HFF-Myc (cell line): ENCODE results near the gene RAPGEF3.

ENCODE experiments used
- DNase-seq: peaks from one replicate; pipeline ENCODE4 v3.0.0-alpha.2; 2011; ENCODE audit warnings: low read depth; ENCODE audit errors: extremely low read depth
- H3K4me3 ChIP-seq: replicated peaks from 2 replicates; pipeline ENCODE4 v1.5.1; 2011; ENCODE audit warnings: low read depth, mild to moderate bottlenecking, control low read depth, low read length
- TF ChIP-seq, protein P1 (sequence below): IDR thresholded peaks from 2 replicates; pipeline ENCODE4 v1.5.1; 2012; ENCODE audit warnings: mild to moderate bottlenecking, low read depth, low read length, control low read depth; ENCODE audit errors: missing control alignments

Gene RAPGEF3

GRCh38 chr12:47718531-47718930, 40.1 kb downstream of the RAPGEF3 start:
- TF ChIP-seq, protein P1, sequence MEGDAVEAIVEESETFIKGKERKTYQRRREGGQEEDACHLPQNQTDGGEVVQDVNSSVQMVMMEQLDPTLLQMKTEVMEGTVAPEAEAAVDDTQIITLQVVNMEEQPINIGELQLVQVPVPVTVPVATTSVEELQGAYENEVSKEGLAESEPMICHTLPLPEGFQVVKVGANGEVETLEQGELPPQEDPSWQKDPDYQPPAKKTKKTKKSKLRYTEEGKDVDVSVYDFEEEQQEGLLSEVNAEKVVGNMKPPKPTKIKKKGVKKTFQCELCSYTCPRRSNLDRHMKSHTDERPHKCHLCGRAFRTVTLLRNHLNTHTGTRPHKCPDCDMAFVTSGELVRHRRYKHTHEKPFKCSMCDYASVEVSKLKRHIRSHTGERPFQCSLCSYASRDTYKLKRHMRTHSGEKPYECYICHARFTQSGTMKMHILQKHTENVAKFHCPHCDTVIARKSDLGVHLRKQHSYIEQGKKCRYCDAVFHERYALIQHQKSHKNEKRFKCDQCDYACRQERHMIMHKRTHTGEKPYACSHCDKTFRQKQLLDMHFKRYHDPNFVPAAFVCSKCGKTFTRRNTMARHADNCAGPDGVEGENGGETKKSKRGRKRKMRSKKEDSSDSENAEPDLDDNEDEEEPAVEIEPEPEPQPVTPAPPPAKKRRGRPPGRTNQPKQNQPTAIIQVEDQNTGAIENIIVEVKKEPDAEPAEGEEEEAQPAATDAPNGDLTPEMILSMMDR, result no peak
- no peak overlapping the region for H3K4me3 ChIP-seq

DNA sequence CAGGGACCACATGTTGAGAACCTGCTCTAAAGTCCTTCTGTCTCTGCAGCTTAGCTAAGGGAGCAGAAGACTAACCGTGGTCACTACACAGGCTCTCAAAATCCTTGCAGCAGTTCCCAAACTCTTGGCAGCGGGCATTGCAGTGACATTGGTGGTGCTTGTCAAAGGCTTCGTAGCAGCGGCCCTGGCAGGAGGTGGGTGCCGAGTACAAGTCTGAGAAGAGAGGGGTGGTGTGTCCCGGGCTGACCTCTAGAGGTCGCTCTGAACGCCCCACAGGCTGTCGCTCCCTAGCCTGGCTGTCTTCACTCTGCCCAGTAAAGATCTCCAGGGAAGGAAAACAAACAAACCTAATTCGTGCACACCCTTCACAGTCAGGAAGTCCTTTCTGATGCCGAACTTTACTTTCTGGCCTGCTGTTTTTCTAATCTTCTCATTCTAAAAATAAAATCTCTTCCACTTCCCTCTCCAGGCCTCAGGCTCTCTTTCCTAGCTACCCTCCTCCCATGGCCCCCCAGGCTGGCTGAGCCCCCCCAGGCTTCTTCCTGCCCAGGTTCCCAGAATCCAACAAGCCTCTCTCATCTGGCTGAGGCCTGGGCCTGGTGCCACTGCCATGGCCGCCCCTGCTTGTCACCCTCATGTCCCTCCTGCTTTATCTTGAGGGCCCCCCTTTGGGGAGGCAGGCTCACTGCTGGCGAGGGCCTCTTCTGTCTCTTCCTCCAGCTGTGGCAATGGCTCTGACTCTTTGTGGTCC, 41.1 kb downstream of the RAPGEF3 start:
- TF ChIP-seq, protein P1, result peak; percentile 89
- DNase-seq, result peak; percentile 51

More at GRCh38 chr12:47718531-47718930, 40.1 kb downstream of the RAPGEF3 start:
- DNase-seq, result no peak

DNA sequence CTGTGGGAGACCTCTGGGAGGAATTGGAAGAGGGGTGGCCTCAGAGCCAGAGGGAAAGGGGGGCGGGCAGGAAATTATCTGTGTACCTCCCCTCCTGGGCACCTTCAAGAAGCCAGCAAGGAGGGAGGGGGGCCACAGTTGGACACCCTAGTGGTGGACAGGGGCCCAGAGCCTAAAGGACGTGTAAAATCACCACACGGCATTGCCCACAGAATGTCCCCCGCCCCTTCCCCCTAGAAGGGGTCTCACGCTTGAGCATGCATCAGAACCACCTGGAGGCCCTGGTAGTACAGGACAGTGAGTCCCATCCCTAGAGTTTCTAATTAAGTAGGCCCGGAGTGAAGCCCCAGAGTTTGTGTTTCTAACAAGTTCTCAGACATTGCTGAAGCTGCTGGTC, 41.6 kb downstream of the RAPGEF3 start:
- H3K4me3 ChIP-seq, result no peak overlapping the region
- TF ChIP-seq, protein P1, result no peak
- no peak for DNase-seq

More for the DNA sequence above, 41.1 kb downstream of the RAPGEF3 start:
- no peak overlapping the region for H3K4me3 ChIP-seq

GRCh38 chr12:47715877-47716548, 42.7 kb downstream of the RAPGEF3 start:
- no peak for DNase-seq
- no peak overlapping the region for H3K4me3 ChIP-seq
- TF ChIP-seq, protein P1, result no peak

DNA sequence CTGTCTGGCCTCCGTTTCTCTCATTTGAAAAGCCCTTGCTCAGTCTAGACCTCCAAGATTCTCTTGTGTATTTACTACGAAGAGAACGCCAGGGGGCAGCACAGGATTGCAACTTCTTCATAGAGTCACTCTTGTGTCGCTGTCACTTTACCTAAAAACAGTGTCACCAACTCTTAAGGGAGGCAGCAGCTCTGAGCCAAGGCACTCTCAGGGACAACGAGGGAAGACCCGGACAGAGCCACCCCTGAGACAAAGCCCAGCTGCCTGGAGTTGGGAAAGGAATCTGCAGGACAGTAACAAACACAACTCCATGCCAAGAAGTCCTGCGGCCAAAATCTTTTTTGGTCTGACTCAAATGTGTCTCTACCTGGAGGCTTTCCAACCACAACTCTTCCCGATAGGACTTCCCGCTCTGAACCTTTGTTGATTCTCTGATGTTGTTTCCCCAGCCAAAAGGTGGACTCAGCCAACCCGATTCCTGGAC, 43.2 kb downstream of the RAPGEF3 start:
- TF ChIP-seq, protein P1, result peak; percentile 77
- H3K4me3 ChIP-seq, result no peak overlapping the region

GRCh38 chr12:47714826-47715386, 43.8 kb downstream of the RAPGEF3 start:
- H3K4me3 ChIP-seq, result no peak overlapping the region
- TF ChIP-seq, protein P1, result no peak
- DNase-seq, result no peak

More for the DNA sequence above, 43.2 kb downstream of the RAPGEF3 start:
- DNase-seq, result no peak
